ENCODE measurements around the gene UBE2F.

The UBE2F gene

DNA sequence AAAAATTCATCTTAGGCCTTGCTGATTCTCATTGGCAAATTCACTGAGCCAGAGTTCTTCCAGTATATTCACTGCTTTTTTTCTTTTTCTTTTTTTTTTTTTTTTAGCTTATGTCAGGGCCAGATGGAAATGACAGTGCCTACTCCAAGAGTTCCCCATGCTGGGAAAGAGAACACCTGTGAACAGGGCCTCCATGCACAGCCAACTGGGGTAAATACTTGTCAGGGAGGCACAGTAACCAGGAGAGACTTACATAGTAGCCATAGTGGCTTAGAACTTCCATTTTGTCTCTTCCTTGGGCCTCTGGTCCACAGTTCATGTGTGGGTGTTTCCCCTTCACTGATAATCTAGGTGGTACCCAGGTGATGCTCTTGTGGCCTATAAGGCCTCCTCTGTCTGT, 78.8 kb downstream of the UBE2F start:
- TF ChIP-seq, protein P1, sequence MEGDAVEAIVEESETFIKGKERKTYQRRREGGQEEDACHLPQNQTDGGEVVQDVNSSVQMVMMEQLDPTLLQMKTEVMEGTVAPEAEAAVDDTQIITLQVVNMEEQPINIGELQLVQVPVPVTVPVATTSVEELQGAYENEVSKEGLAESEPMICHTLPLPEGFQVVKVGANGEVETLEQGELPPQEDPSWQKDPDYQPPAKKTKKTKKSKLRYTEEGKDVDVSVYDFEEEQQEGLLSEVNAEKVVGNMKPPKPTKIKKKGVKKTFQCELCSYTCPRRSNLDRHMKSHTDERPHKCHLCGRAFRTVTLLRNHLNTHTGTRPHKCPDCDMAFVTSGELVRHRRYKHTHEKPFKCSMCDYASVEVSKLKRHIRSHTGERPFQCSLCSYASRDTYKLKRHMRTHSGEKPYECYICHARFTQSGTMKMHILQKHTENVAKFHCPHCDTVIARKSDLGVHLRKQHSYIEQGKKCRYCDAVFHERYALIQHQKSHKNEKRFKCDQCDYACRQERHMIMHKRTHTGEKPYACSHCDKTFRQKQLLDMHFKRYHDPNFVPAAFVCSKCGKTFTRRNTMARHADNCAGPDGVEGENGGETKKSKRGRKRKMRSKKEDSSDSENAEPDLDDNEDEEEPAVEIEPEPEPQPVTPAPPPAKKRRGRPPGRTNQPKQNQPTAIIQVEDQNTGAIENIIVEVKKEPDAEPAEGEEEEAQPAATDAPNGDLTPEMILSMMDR (IDR thresholded peaks at IDR 0.05; ENCODE audit: borderline replicate concordance, extremely low read depth, low read length, poor library complexity, severe bottlenecking) = no peak
- no peak for TF ChIP-seq EZH2 (IDR thresholded peaks at IDR 0.05; ENCODE audit: borderline replicate concordance, low read depth, low read length, severe bottlenecking)
- Histone ChIP-seq H2AFZ (ENCODE audit: low read depth, low read length) (no peak overlapping the region), H3K9me3 (ENCODE audit: insufficient read depth, low read length, severe bottlenecking) (no peaks in the 10 kb centered on the region), H3K79me2 (ENCODE audit: insufficient read depth, low read length) (no peaks in the 10 kb centered on the region), H3K4me2 (ENCODE audit: insufficient read depth, low read length) (no peak overlapping the region), H3K4me3 (ENCODE audit: low read depth in 1 of 2, low read length in 2 of 2) (no peak overlapping the region), H3K9ac (ENCODE audit: low read depth, low read length) (no peak overlapping the region), H3K4me1 (ENCODE audit: insufficient read depth, low read length) (no peaks in the 10 kb centered on the region), H3K36me3 (ENCODE audit: insufficient read depth, low read length) (peaks cover 3% of the 10 kb centered on the region; the same call in 1 of the 2 replicates), H3K27me3 (ENCODE audit: insufficient read depth, low read length, poor library complexity) (no peaks in the 10 kb centered on the region), H3K27ac (ENCODE audit: low read length) (no peak overlapping the region), H4K20me1 (ENCODE audit: insufficient read depth, low read length) (no peaks in the 10 kb centered on the region)
- DNase-seq (no peak), ATAC-seq (ENCODE audit: insufficient read depth, low read depth) (no peak)

DNA sequence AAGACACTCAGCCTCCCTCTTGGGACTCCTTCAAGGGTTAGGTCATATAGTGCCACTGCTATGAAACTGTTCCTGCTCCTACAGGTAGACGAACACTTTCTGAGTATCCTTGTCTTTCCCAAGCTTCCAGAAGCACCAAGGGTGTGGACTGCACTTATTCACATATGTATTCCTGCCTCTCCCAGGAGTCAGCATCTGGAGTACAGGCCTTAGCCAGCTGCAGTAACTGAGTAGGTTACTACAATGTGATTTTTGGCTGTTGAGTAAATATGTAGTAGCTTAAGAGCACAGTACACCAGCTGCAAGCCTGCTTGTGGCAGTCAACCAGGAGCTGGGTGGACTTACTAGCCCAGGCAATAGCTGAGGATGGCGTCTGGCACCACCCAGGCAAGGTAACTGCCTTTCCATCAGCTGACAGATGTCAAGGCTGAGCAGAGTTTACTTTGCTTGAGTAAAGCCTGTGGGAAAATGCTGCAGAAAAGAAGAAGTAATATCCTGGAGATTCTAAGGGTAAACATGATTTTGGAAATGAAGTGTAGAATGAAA, 80.0 kb downstream of the UBE2F start:
- Histone ChIP-seq H4K20me1 (ENCODE audit: insufficient read depth, low read length) (no peaks in the 10 kb centered on the region), H3K27me3 (ENCODE audit: insufficient read depth, low read length, poor library complexity) (no peaks in the 10 kb centered on the region), H3K4me1 (ENCODE audit: insufficient read depth, low read length) (no peaks in the 10 kb centered on the region), H3K79me2 (ENCODE audit: insufficient read depth, low read length) (no peaks in the 10 kb centered on the region), H3K36me3 (ENCODE audit: insufficient read depth, low read length) (no peaks in the 10 kb centered on the region), H3K4me3 (ENCODE audit: low read depth in 1 of 2, low read length in 2 of 2) (no peak overlapping the region), H3K9me3 (ENCODE audit: insufficient read depth, low read length, severe bottlenecking) (no peaks in the 10 kb centered on the region), H2AFZ (ENCODE audit: low read depth, low read length) (no peak overlapping the region), H3K9ac (ENCODE audit: low read depth, low read length) (no peak overlapping the region), H3K4me2 (ENCODE audit: insufficient read depth, low read length) (no peak overlapping the region), H3K27ac (ENCODE audit: low read length) (no peak overlapping the region)
- ATAC-seq (ENCODE audit: insufficient read depth, low read depth) = no peak
- TF ChIP-seq EZH2 (IDR thresholded peaks at IDR 0.05; ENCODE audit: borderline replicate concordance, low read depth, low read length, severe bottlenecking) = no peak
- TF ChIP-seq, protein P1 (IDR thresholded peaks at IDR 0.05; ENCODE audit: borderline replicate concordance, extremely low read depth, low read length, poor library complexity, severe bottlenecking) = no peak
- no peak for DNase-seq

DNA sequence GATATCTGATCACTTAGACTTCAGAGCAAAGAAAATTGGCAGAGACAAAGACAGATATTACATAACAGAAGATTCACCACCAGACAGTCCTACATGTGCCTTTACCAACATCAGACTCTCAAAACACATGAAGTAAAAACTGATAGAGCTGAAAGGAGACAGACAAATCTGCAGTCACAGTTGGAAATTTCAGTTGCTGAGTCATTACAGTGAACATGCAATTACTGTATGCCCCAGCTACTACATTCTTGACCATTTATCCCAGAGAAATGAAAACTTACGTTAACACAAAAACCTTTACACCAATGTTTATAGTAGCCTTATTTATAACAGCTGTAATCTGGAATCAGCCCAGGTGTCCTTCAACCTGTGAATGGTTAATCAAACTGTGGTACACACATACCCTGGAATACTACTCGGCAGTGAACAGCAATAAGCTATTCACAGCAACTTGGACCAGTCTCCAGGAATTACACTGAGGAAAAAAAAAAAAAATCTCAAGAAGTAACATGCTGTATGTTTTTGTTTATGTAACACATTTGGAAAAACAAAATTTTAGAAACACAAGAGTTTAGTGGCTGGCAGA, 86.5 kb downstream of the UBE2F start:
- TF ChIP-seq EZH2 (IDR thresholded peaks at IDR 0.05; ENCODE audit: borderline replicate concordance, low read depth, low read length, severe bottlenecking) = no peak
- TF ChIP-seq, protein P1 (IDR thresholded peaks at IDR 0.05; ENCODE audit: borderline replicate concordance, extremely low read depth, low read length, poor library complexity, severe bottlenecking) = no peak
- ATAC-seq (ENCODE audit: insufficient read depth, low read depth) = no peak

More for the DNA sequence above, 86.5 kb downstream of the UBE2F start:
- Histone ChIP-seq H4K20me1 (ENCODE audit: insufficient read depth, low read length) (no peaks in the 10 kb centered on the region), H3K79me2 (ENCODE audit: insufficient read depth, low read length) (no peaks in the 10 kb centered on the region), H3K27ac (ENCODE audit: low read length) (no peak overlapping the region), H3K27me3 (ENCODE audit: insufficient read depth, low read length, poor library complexity) (no peaks in the 10 kb centered on the region), H3K9ac (ENCODE audit: low read depth, low read length) (no peak overlapping the region), H2AFZ (ENCODE audit: low read depth, low read length) (no peak overlapping the region), H3K36me3 (ENCODE audit: insufficient read depth, low read length) (no peaks in the 10 kb centered on the region), H3K4me3 (ENCODE audit: low read depth in 1 of 2, low read length in 2 of 2) (no peak overlapping the region), H3K4me1 (ENCODE audit: insufficient read depth, low read length) (no peaks in the 10 kb centered on the region), H3K4me2 (ENCODE audit: insufficient read depth, low read length) (no peak overlapping the region), H3K9me3 (ENCODE audit: insufficient read depth, low read length, severe bottlenecking) (no peaks in the 10 kb centered on the region)
- DNase-seq = no peak

Data from DND-41 (cell line).